Spleen (tissue), 11 donors: Measurements from ENCODE around the gene CILP2. TPM values are rescaled to one million over a fixed set of nuclear protein-coding genes. Genes with fewer than 3 reads are reported as not detected.

Experiments
- DNase-seq: peaks from one replicate; pipeline ENCODE4 v3.0.0-alpha.2; 2020
- H3K27ac ChIP-seq, 8 donors: fragments of 200-600 bp; sonication (generic) in 7 of 8; 1 replicate in 4 of 8; 2 replicates in 4 of 8; pipeline versions ENCODE4 v1.5.0 to v1.8.0; 2016 to 2021; ENCODE audit warnings: inconsistent platforms in 4 of 8, mild to moderate bottlenecking in 4 of 8, moderate library complexity in 1 of 8
- H3K27me3 ChIP-seq, 7 donors: fragments of 200-600 bp; sonication (generic) in 6 of 7; replicated peaks in 1 of 7; 1 replicate in 4 of 7; 2 replicates in 3 of 7; pipeline versions ENCODE4 v1.5.0 to v1.8.0; 2016 to 2021; ENCODE audit warnings: inconsistent platforms in 3 of 7, mild to moderate bottlenecking in 1 of 7
- H3K36me3 ChIP-seq, 6 donors: fragments of 200-600 bp; sonication (generic) in 5 of 6; 1 replicate in 4 of 6; 2 replicates in 2 of 6; pipeline versions ENCODE4 v1.5.0 to v1.8.0; 2016 to 2021; ENCODE audit warnings: inconsistent platforms in 2 of 6
- H3K4me1 ChIP-seq, 6 donors: fragments of 200-600 bp; sonication (generic) in 5 of 6; 1 replicate in 3 of 6; 2 replicates in 3 of 6; pipeline versions ENCODE4 v1.5.0 to v1.8.0; 2016 to 2021; ENCODE audit warnings: inconsistent platforms in 3 of 6
- H3K4me3 ChIP-seq, 8 donors: fragments of 200-600 bp; sonication (generic) in 7 of 8; 1 replicate in 4 of 8; 2 replicates in 4 of 8; pipeline versions ENCODE4 v1.5.0 to v1.8.0; 2016 to 2021; ENCODE audit warnings: inconsistent platforms in 4 of 8, mild to moderate bottlenecking in 4 of 8, moderate library complexity in 2 of 8
- H3K9me3 ChIP-seq, 8 donors: fragments of 200-600 bp; sonication (generic) in 7 of 8; 1 replicate in 4 of 8; 2 replicates in 4 of 8; pipeline versions ENCODE4 v1.5.0 to v1.8.0; 2016 to 2021; ENCODE audit warnings: inconsistent platforms in 4 of 8
- CTCF ChIP-seq, 11 experiments: fragments of 200-600 bp in 7 of 11; fragments of 450-650 bp in 4 of 11; sonication (generic) in 4 of 11; IDR thresholded peaks in 8 of 11; conservative IDR thresholded peaks in 3 of 11; 1 replicate in 7 of 11; 2 replicates in 4 of 11; pipeline versions ENCODE4 v1.4.0 to v1.8.0; 2016 to 2021; ENCODE audit warnings: antibody characterized with exemption in 11 of 11, inconsistent platforms in 4 of 11, mild to moderate bottlenecking in 1 of 11
- POLR2A ChIP-seq, 3 donors: fragments of 450-650 bp; IDR thresholded peaks; one replicate each; pipeline ENCODE4 v1.5.1; 2017; ENCODE audit warnings: antibody characterized with exemption in 3 of 3, mild to moderate bottlenecking in 1 of 3
- POLR2AphosphoS5 ChIP-seq, 3 donors: sonication (generic); formaldehyde crosslinking; IDR thresholded peaks; one replicate each; pipeline ENCODE4 v1.5.1; 2017; ENCODE audit warnings: antibody characterized with exemption in 3 of 3
- WGBS, 5 donors: extraction: QIAGEN DNeasy Blood & Tissue Kit in 3 of 5; methylation state at CpG; one replicate each; pipeline versions ENCODE4 v1.1.5 to v1.1.7; 2013 to 2018; 5-methylcytosine and 5-hydroxymethylcytosine counted together
- intact Hi-C: fragments of 100-400 bp; cut with DNase I; formaldehyde crosslinking; loops from one replicate; pipeline ENCODE4 v1.15.0; 2023; ENCODE audit warnings: low total_unique reads
- polyA plus RNA-seq, 3 donors: library from polyadenylated mRNA; stranded (reverse); fragments of 200-250 nt; gene quantifications; one replicate each; pipeline ENCODE4 v1.2.1, GENCODE V29; 2013
- total RNA-seq, 7 donors: library from RNA; depleted of rRNA in 3 of 7; stranded (reverse); fragments of >200 nt in 3 of 7; fragmentation: NEBNext Ultra II Directional in 4 of 7; extraction: Animal tissue kit (Norgen Biotek cat#: 25700) in 4 of 7; gene quantifications; one replicate each; pipeline versions ENCODE4 v1.1.0 to v1.2.1, GENCODE V29; 2016 to 2021
- donor health status: healthy with polysubstance abuse.
- donor health status: DM: no; HTN: no; CAD: no; lungs with moderate emphysema.
- donor health status: DM: no; HTN: no; CAD: no.
- donor health status: Bipolar disorder and iron deficiency.
- donor health status: healthy.
- donor health status: DM: no; HTN: no; CAD: no.
- donor health status: DM: yes; HTN: yes; CAD: no.

Gene CILP2
- total and polyA plus RNA-seq, 10 donors, result 0.15 to 1.3 (median 0.43) TPM; not detected in 1

GRCh38 chr19:19525611-19526380 lies 12.3 kb upstream of the CILP2 start:
- TF ChIP-seq POLR2AphosphoS5 (IDR thresholded peaks at IDR 0.05), result peak in 1 of 3 donors; percentile 40
- no peak for TF ChIP-seq POLR2A (IDR thresholded peaks at IDR 0.05)
- intact Hi-C loops, result no loop called here
- H3K36me3 ChIP-seq, result peaks cover 0 to 84% (median 38%) of the 10 kb centered on the region in 6 donors
- no peak for DNase-seq
- no peaks in the 10 kb centered on the region for H3K27me3 ChIP-seq
- 81 to 96% (median 92%) methylated on average over 4 to 23 of the region's 23 CpGs for WGBS, 5 donors
- no peak overlapping the region for H3K4me3 ChIP-seq
- peaks cover 0 to 89% (median 31%) of the 10 kb centered on the region in 6 donors for H3K4me1 ChIP-seq
- no peaks in the 10 kb centered on the region for H3K9me3 ChIP-seq
- no peak overlapping the region for H3K27ac ChIP-seq

DNA sequence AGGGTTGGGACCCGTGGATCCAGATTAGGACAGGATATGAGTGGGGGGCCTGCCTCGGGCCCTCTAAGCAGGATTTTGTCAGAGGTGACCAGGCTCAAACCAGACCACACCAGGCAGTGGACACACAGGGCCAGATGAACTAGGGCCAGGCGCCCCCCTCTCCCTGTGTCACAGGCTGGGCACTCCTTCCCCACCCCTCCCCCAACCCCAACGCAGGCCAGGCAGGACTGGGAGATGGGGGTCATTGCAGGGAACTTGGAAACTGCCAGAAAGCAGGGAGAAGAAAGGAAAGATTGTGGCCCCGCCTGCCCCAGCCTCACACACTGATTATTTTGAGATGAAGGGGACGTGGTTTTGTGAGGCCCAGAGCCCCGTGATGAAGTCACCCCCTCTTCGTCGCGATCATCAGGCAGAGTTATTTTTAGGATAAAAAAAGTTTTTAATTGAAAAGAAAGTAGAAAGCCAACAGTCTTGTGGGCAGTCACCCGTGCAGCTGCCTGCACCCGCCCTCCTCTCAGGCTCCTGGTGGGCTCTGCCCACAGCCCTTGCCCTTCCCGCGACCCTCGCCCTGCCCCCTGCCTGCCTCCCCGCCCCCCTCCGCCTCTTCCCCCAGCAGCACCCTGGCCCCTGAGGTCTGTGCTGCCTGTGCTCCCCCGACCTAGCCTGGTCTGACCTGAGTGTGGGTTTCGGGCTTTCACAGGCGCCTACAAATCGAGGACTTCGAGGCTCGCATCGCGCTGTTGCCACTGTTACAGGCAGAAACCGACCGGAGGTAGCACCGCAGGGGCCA lies 11.3 kb upstream of the CILP2 start:
- Histone ChIP-seq H3K9me3 (no peaks in the 10 kb centered on the region), H3K4me1 (peaks cover 0 to 79% (median 30%) of the 10 kb centered on the region in 6 donors), H3K36me3 (peaks cover 0 to 76% (median 38%) of the 10 kb centered on the region in 6 donors), H3K4me3 (no peak overlapping the region), H3K27me3 (no peaks in the 10 kb centered on the region), H3K27ac (no peak overlapping the region)
- DNase-seq, result no peak
- intact Hi-C loops, result no loop called here
- 70 to 76% (median 74%) methylated on average over 27 to 28 of the region's 28 CpGs for WGBS, 5 donors
- no peak for TF ChIP-seq POLR2AphosphoS5 (IDR thresholded peaks at IDR 0.05)
- no peak for TF ChIP-seq POLR2A (IDR thresholded peaks at IDR 0.05)
- no peak for TF ChIP-seq CTCF (IDR thresholded peaks at IDR 0.05 in 8 of 11, conservative IDR thresholded peaks at IDR 0.05 in 3 of 11)

- Histone ChIP-seq H3K4me1 (peaks cover 4 to 79% (median 35%) of the 10 kb centered on the region in 6 donors), H3K4me3 (no peak overlapping the region), H3K27me3 (no peaks in the 10 kb centered on the region), H3K36me3 (peaks cover 0 to 74% (median 38%) of the 10 kb centered on the region in 6 donors), H3K27ac (no peak overlapping the region), H3K9me3 (no peaks in the 10 kb centered on the region)
- intact Hi-C loops, result no loop called here
- peak in 1 of 3 donors; percentile 42 for TF ChIP-seq POLR2AphosphoS5 (IDR thresholded peaks at IDR 0.05)
- TF ChIP-seq POLR2A (IDR thresholded peaks at IDR 0.05), result no peak
- DNase-seq, result no peak
- WGBS, 5 donors, result 89 to 97% (median 94%) methylated on average over 7 to 9 of the region's 9 CpGs
These were observed 10.8 kb upstream of the CILP2 start for GRCh38 chr19:19527371-19527656.

DNA sequence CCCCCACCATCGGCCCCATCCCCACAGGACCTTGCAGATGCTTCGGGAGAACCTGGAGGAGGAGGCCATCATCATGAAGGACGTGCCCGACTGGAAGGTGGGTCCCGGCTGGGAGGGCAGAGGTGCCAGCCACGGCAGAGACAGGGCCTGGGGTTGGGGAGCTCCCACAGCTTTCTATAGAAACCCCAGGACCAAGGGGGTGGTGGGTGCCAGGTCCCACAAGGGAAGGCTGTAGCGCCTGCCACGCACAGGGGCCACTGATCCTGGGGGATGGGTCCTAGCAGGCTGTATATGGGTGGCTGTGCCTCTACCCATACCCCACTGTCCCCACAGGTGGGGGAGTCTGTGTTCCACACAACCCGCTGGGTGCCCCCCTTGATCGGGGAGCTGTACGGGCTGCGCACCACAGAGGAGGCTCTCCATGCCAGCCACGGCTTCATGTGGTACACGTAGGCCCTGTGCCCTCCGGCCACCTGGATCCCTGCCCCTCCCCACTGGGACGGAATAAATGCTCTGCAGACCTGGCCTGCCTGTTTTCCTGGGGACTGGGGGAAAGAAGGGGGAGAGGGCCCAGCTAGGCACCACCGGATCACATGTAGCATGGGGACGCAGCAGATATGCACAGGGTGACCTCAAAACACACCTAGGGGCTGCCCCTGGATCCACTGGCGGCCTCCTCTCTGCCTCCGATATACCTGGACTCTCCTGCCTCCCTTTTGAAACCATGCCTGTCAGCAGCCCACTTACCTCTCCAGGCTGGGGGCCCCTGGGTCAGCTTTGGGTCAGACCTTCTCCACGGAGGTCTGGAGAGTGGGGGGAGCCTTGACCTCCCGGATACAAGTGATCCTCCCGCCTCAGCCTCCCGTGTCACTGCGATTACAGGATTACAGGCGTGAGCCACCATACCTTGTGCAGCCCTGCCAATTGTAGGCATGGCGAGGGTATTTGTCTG lies 10.1 kb upstream of the CILP2 start:
- Histone ChIP-seq H3K27me3 (no peaks in the 10 kb centered on the region), H3K9me3 (no peaks in the 10 kb centered on the region), H3K4me1 (peaks cover 6 to 80% (median 40%) of the 10 kb centered on the region in 6 donors), H3K4me3 (no peak overlapping the region), H3K36me3 (peaks cover 0 to 73% (median 38%) of the 10 kb centered on the region in 6 donors), H3K27ac (no peak overlapping the region)
- intact Hi-C loops, result no loop called here
- TF ChIP-seq CTCF (IDR thresholded peaks at IDR 0.05 in 8 of 11, conservative IDR thresholded peaks at IDR 0.05 in 3 of 11), result no peak
- peak in 2 of 3 donors; percentile 3 to 27 for TF ChIP-seq POLR2AphosphoS5 (IDR thresholded peaks at IDR 0.05)
- TF ChIP-seq POLR2A (IDR thresholded peaks at IDR 0.05), result no peak
- WGBS, 5 donors, result 86 to 95% (median 93%) methylated on average over 16 to 27 of the region's 27 CpGs
- no peak for DNase-seq
